CD14-positive monocyte (primary cell): ENCODE data around the gene RHOU. TPM values are rescaled to one million over a fixed set of nuclear protein-coding genes. Genes with fewer than 3 reads are reported as not detected.

Experiments used
- DNase-seq, 3 donors: peaks; one replicate each; pipeline ENCODE4 v3.0.0-alpha.2; 2011 to 2022
- H2AFZ ChIP-seq: 2 replicates; pipeline ENCODE4 v1.6.0; 2012; ENCODE audit warnings: mild to moderate bottlenecking, low read depth, low read length, inconsistent platforms; ENCODE audit not compliant: insufficient read depth, poor library complexity, severe bottlenecking
- H3K27ac ChIP-seq, 2 donors: 1 replicate in 1 of 2; 2 replicates in 1 of 2; pipeline ENCODE4 v1.5.1; 2012 to 2013; ENCODE audit warnings: low read length in 2 of 2, control low read depth in 1 of 2, inconsistent platforms in 1 of 2, low read depth in 1 of 2, mild to moderate bottlenecking in 1 of 2
- H3K27me3 ChIP-seq, 2 donors: one replicate each; pipeline versions ENCODE4 v1.6.0 to v1.6.1; 2011 to 2013; ENCODE audit warnings: low read length in 2 of 2; ENCODE audit not compliant: control insufficient read depth in 2 of 2, insufficient read depth in 2 of 2
- H3K36me3 ChIP-seq, 2 donors: replicated peaks in 1 of 2; 1 replicate in 1 of 2; 2 replicates in 1 of 2; pipeline versions ENCODE4 v1.5.1 to v1.6.1; 2012 to 2013; ENCODE audit warnings: low read length in 2 of 2, control low read depth in 1 of 2, inconsistent platforms in 1 of 2, mild to moderate bottlenecking in 1 of 2; ENCODE audit not compliant: insufficient read depth in 2 of 2, control insufficient read depth in 1 of 2
- H3K4me1 ChIP-seq, 2 donors: 1 replicate in 1 of 2; 2 replicates in 1 of 2; pipeline versions ENCODE4 v1.5.1 to v1.6.1; 2012 to 2013; ENCODE audit warnings: low read length in 2 of 2, control low read depth in 1 of 2, inconsistent platforms in 1 of 2, mild to moderate bottlenecking in 1 of 2, moderate library complexity in 1 of 2; ENCODE audit not compliant: insufficient read depth in 2 of 2, control insufficient read depth in 1 of 2
- H3K4me2 ChIP-seq: replicated peaks from 2 replicates; pipeline ENCODE3; 2012; ENCODE audit warnings: low read length, moderate library complexity, mild to moderate bottlenecking; ENCODE audit not compliant: poor library complexity, severe bottlenecking; ENCODE audit errors: extremely low read depth
- H3K4me3 ChIP-seq, 3 experiments: fragments of 200-600 bp in 1 of 3; sonication (generic) in 1 of 3; replicated peaks in 1 of 3; 1 replicate in 2 of 3; 2 replicates in 1 of 3; pipeline ENCODE4 v1.5.1; 2011 to 2013; ENCODE audit warnings: low read length in 3 of 3, mild to moderate bottlenecking in 3 of 3, control low read depth in 2 of 3, low read depth in 2 of 3, inconsistent platforms in 1 of 3, moderate library complexity in 1 of 3
- H3K79me2 ChIP-seq: 2 replicates; pipeline ENCODE4 v1.6.0; 2012; ENCODE audit warnings: mild to moderate bottlenecking, control low read depth, inconsistent platforms, low read length, moderate library complexity; ENCODE audit not compliant: insufficient read depth
- H3K9ac ChIP-seq: 2 replicates; pipeline ENCODE4 v1.6.0; 2017; ENCODE audit warnings: low read length, mild to moderate bottlenecking; ENCODE audit not compliant: insufficient read depth, poor library complexity, severe bottlenecking
- H3K9me3 ChIP-seq, 2 donors: replicated peaks in 1 of 2; 1 replicate in 1 of 2; 2 replicates in 1 of 2; pipeline versions ENCODE4 v1.5.1 to v1.6.1; 2012 to 2013; ENCODE audit warnings: low read length in 2 of 2, control low read depth in 1 of 2; ENCODE audit not compliant: control insufficient read depth in 1 of 2, insufficient read depth in 1 of 2
- H4K20me1 ChIP-seq: 2 replicates; pipeline ENCODE4 v1.6.0; 2012; ENCODE audit warnings: mild to moderate bottlenecking, low read length, control low read depth, moderate library complexity; ENCODE audit not compliant: insufficient read depth
- H3K27ac Mint-ChIP-seq, 7 donors: one replicate each; pipeline ENCODE4 v1.8.0; 2020; ENCODE audit warnings: mild to moderate bottlenecking in 7 of 7, mixed read lengths in 7 of 7, moderate library complexity in 6 of 7, inconsistent platforms in 2 of 7
- H3K27me3 Mint-ChIP-seq, 3 donors: one replicate each; pipeline ENCODE4 v1.8.0; 2021 to 2022; ENCODE audit warnings: low read depth in 3 of 3, mild to moderate bottlenecking in 3 of 3, mixed read lengths in 3 of 3, moderate library complexity in 3 of 3, inconsistent platforms in 1 of 3
- H3K36me3 Mint-ChIP-seq, 2 donors: one replicate each; pipeline ENCODE4 v1.8.0; 2020; ENCODE audit warnings: mixed read lengths in 2 of 2, inconsistent platforms in 1 of 2, mild to moderate bottlenecking in 1 of 2
- H3K4me1 Mint-ChIP-seq: one replicate; pipeline ENCODE4 v1.8.0; 2020; ENCODE audit warnings: mild to moderate bottlenecking, mixed read lengths
- H3K4me3 Mint-ChIP-seq, 2 donors: one replicate each; pipeline ENCODE4 v1.8.0; 2020; ENCODE audit warnings: mild to moderate bottlenecking in 2 of 2, mixed read lengths in 2 of 2, moderate library complexity in 1 of 2
- H3K9me3 Mint-ChIP-seq, 7 donors: one replicate each; pipeline ENCODE4 v1.8.0; 2020 to 2022; ENCODE audit warnings: mixed read lengths in 7 of 7, mild to moderate bottlenecking in 6 of 7, moderate library complexity in 6 of 7, inconsistent platforms in 2 of 7
- WGBS: methylation state at CpG from one replicate; pipeline ENCODE4 v1.1.5; 2013; ENCODE audit warnings: missing lambda C conversion rate; ENCODE audit not compliant: insufficient coverage; 5-methylcytosine and 5-hydroxymethylcytosine counted together
- intact Hi-C, 2 donors: fragments of 100-400 bp; cut with micrococcal nuclease; formaldehyde crosslinking; loops; one replicate each; pipeline versions ENCODE4 v1.15.0 to v1.15.1; 2023
- polyA plus RNA-seq, 3 donors: library from polyadenylated mRNA; depleted of rRNA in 1 of 3; unstranded in 2 of 3; stranded (reverse) in 1 of 3; fragments of 300-500 nt in 2 of 3; fragments of >200 nt in 1 of 3; fragmentation: Illumina TruSeq in 2 of 3; gene quantifications; 1 replicate in 2 of 3; 2 replicates in 1 of 3; pipeline ENCODE4 v1.2.3, GENCODE V29; 2012 to 2021
- TF ChIP-seq, protein P1 (sequence below): fragments of 200-600 bp; IDR thresholded peaks from one replicate; pipeline ENCODE4 v1.8.0; 2022; ENCODE audit warnings: antibody characterized with exemption, mild to moderate bottlenecking

The RHOU gene
- polyA plus RNA-seq, 3 donors: 4.1 to 11.6 (median 4.8) TPM

DNA sequence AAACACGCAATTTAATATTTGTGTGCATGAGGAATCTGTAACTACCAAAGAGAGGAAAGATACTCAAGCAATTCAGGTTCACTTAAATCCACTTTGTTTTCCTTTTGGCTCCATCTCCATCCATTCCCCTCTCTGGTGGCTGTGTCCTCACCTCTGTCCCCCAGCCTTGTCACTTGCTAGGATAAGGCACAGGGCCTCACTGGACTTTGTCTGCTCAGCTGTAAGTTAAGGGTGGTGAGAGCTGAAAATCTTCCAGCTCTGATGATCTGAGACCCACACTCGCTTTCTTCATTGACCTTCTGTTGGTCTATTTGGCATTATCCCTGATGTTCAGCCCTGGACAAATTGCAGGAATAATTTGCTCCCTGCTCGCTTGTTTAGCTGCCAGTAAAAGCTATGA, 56.5 kb downstream of the RHOU start:
- H3K79me2 ChIP-seq: no peaks in the 10 kb centered on the region
- no peak overlapping the region for H3K9ac ChIP-seq
- Mint-ChIP-seq H3K4me3 (no peak overlapping the region), H3K4me1 (peaks cover 10% of the 10 kb centered on the region), H3K9me3 (peaks cover 0 to 4% (median 0%) of the 10 kb centered on the region in 7 donors), H3K36me3 (peaks cover 0 to 6% of the 10 kb centered on the region in 2 donors), H3K27me3 (peaks cover 0 to 2% (median 2%) of the 10 kb centered on the region in 3 donors), H3K27ac (no peak overlapping the region)
- TF ChIP-seq, protein P1, sequence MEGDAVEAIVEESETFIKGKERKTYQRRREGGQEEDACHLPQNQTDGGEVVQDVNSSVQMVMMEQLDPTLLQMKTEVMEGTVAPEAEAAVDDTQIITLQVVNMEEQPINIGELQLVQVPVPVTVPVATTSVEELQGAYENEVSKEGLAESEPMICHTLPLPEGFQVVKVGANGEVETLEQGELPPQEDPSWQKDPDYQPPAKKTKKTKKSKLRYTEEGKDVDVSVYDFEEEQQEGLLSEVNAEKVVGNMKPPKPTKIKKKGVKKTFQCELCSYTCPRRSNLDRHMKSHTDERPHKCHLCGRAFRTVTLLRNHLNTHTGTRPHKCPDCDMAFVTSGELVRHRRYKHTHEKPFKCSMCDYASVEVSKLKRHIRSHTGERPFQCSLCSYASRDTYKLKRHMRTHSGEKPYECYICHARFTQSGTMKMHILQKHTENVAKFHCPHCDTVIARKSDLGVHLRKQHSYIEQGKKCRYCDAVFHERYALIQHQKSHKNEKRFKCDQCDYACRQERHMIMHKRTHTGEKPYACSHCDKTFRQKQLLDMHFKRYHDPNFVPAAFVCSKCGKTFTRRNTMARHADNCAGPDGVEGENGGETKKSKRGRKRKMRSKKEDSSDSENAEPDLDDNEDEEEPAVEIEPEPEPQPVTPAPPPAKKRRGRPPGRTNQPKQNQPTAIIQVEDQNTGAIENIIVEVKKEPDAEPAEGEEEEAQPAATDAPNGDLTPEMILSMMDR: no peak
- 100% methylated on average over 2 of the region's 3 CpGs for WGBS
- no peak overlapping the region for H2AFZ ChIP-seq
- H3K36me3 ChIP-seq: no peaks in the 10 kb centered on the region
- DNase-seq: no peak
- no peaks in the 10 kb centered on the region for H3K9me3 ChIP-seq
- H3K27ac ChIP-seq: no peak overlapping the region
- H3K4me1 ChIP-seq: peaks cover 7 to 9% of the 10 kb centered on the region in 2 donors
- H3K27me3 ChIP-seq: no peaks in the 10 kb centered on the region
- intact Hi-C loops: no loop called here
- no peaks in the 10 kb centered on the region for H4K20me1 ChIP-seq
- H3K4me2 ChIP-seq: no peak overlapping the region
- no peak overlapping the region for H3K4me3 ChIP-seq

DNA sequence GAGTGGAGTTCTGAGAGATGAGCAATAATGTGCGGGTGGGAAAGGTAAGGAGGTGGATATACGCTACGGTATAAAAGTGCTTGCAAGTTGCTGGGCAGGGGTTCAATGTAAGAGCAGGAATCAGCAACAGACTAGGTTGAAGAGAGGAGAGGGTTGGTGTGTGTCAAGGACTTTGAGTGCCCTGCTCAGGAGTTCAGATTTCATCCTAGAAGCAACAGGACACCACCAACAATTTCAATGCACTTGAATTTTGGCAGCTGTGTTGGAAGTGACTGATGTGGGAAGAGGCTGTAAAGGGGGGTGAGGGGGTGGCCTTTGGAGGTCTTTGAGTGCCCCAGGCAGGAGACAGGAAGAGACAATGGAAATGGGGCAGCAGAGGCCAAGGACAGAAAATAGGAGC, 57.3 kb downstream of the RHOU start:
- H3K9ac ChIP-seq: no peak overlapping the region
- Mint-ChIP-seq H3K4me3 (no peak overlapping the region), H3K36me3 (peaks cover 0 to 6% of the 10 kb centered on the region in 2 donors), H3K4me1 (peaks cover 3% of the 10 kb centered on the region), H3K27ac (no peak overlapping the region), H3K9me3 (peaks cover 0 to 11% (median 2%) of the 10 kb centered on the region in 7 donors), H3K27me3 (peaks cover 0 to 2% (median under 1%) of the 10 kb centered on the region in 3 donors)
- no peaks in the 10 kb centered on the region for H3K79me2 ChIP-seq
- no peak overlapping the region for H3K4me3 ChIP-seq
- H4K20me1 ChIP-seq: no peaks in the 10 kb centered on the region
- H3K27ac ChIP-seq: no peak overlapping the region
- intact Hi-C loops: no loop called here
- no peaks in the 10 kb centered on the region for H3K9me3 ChIP-seq
- H3K27me3 ChIP-seq: no peaks in the 10 kb centered on the region
- WGBS: 96% methylated on average over 3 of the region's 3 CpGs
- H2AFZ ChIP-seq: no peak overlapping the region
- TF ChIP-seq, protein P1: no peak
- no peak for DNase-seq
- no peak overlapping the region for H3K4me2 ChIP-seq
- H3K4me1 ChIP-seq: peaks cover 0 to under 1% of the 10 kb centered on the region in 2 donors
- no peaks in the 10 kb centered on the region for H3K36me3 ChIP-seq
